Rectal smooth muscle tissue (tissue), 1 donor: Measurements from ENCODE around the gene PZP.

Experiments
- H3K27ac ChIP-seq: one replicate; pipeline ENCODE4 v1.7.0; 2013; ENCODE audit warnings: low read depth, low read length, inconsistent platforms
- H3K27me3 ChIP-seq: one replicate; pipeline ENCODE4 v1.7.0; 2013; ENCODE audit warnings: low read length; ENCODE audit not compliant: control insufficient read depth, insufficient read depth
- H3K36me3 ChIP-seq: one replicate; pipeline ENCODE4 v1.7.0; 2013; ENCODE audit warnings: low read length; ENCODE audit not compliant: control insufficient read depth, insufficient read depth
- H3K4me1 ChIP-seq: one replicate; pipeline ENCODE4 v1.7.0; 2013; ENCODE audit warnings: low read length; ENCODE audit not compliant: control insufficient read depth, insufficient read depth
- H3K4me3 ChIP-seq: one replicate; pipeline ENCODE4 v1.7.0; 2013; ENCODE audit warnings: low read length
- H3K9ac ChIP-seq: one replicate; pipeline ENCODE4 v1.7.0; 2013; ENCODE audit warnings: low read length

The PZP gene

DNA sequence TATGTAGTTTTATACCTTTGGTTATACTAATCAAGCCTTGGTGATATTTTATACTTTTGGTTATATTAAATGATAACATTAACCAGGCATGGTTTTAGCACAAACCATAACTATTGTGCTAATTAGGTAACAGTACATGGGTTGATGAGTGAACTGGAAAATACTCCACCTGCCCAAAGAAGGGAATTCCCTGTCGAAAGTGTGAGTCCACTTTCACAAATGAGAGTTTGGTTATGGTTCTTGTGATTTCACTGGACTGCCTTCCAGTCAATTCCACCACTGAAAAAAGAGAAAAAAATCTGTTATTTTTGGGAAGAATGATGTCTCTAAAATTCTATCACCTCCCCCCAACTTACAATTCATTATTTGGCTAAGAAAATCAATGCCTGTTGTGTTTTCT, 102.1 kb downstream of the PZP start:
- H3K4me1 ChIP-seq, result no peaks in the 10 kb centered on the region
- no peak overlapping the region for H3K9ac ChIP-seq
- H3K27me3 ChIP-seq, result no peaks in the 10 kb centered on the region
- no peak overlapping the region for H3K27ac ChIP-seq
- H3K4me3 ChIP-seq, result no peak overlapping the region
- peaks cover 10% of the 10 kb centered on the region for H3K36me3 ChIP-seq

DNA sequence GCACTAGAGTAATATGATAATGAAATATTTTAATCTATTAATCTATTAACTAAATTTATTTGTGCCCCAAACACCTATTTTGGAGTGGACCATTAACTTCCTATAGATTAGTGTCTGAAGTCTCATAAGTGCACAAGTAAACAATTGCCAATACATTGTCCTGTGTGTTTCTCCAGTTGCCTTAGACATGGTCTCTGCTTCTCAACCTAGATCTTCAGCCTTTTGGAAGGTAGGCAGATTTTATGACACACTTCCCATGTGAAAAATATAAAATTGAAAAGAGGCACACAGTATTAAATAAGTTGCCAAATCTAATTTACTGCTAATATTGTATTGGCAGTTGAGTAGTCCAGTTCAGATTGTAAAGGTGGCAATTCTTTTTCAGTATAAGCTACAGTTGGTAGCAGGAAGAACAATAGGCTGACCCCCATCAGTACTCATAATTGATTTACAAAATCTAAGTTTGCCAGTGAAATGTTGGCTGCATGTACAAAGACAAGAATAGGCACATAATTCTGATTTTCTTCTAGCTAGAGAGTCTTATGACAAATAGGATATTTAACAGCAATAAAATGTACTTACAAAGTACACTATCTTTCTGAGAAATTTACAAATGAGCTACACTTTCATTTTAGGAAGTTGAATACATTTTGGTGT, 103.3 kb downstream of the PZP start:
- Histone ChIP-seq H3K4me3 (no peak overlapping the region), H3K36me3 (peaks cover 10% of the 10 kb centered on the region), H3K9ac (no peak overlapping the region), H3K27me3 (no peaks in the 10 kb centered on the region), H3K4me1 (no peaks in the 10 kb centered on the region), H3K27ac (no peak overlapping the region)

DNA sequence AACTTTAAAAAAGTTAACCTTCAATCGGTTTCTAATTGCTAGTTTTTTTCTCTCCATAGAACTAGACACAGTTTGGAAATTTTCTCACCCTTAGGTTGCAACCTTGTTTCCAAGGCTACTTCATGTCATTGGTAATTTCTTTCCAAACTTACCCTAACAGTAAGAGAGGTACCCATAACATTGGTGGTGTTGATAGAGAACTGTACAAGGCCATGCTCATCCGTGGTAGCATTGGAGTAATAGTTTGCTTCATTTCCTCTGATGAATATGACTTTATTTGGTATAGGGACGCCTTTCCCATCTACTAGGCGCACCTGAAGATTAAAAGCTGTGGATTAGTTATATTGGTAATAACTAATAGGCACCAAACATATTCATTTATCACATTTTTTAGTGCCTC, 104.1 kb downstream of the PZP start:
- H3K4me1 ChIP-seq, result no peaks in the 10 kb centered on the region
- no peak overlapping the region for H3K9ac ChIP-seq
- H3K27me3 ChIP-seq, result no peaks in the 10 kb centered on the region
- H3K36me3 ChIP-seq, result peaks cover 10% of the 10 kb centered on the region
- no peak overlapping the region for H3K27ac ChIP-seq
- no peak overlapping the region for H3K4me3 ChIP-seq

DNA sequence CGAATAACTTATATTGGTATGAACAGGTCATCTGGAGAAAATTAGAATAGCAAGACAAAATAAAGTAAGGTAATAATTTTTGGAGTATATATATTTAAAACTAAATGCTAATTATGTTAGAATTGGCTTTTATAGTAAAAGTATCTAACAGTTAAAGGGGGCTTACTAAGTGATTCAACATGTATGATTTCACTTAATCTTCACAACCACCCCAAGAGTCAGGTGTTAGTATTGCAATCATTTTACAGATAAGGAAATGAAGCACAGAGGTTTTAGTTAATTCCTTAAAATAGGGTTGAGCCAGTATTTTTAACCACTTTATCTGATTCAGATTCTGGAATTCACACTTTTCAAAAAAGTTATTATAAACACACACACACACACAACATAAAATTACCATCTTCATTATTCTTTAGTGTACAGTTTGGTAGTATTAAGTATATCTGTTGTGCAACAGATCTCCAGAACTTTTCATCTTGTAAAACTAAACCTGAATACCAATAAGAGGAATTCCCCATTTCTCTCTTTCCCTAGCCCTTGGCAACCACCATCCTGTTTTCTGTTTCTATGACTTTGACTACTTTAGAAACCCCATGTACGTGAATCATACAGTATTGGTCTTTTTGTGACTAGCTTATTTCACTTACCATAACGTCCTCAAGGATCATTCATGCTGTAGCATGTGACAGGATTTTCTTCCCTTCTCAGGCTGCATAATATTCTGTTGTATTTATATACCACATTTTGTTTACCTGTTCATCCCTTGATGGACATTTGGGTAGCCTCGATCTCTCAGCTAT, 104.9 kb downstream of the PZP start:
- H3K9ac ChIP-seq, result no peak overlapping the region
- no peak overlapping the region for H3K4me3 ChIP-seq
- H3K27me3 ChIP-seq, result no peaks in the 10 kb centered on the region
- H3K36me3 ChIP-seq, result peaks cover 13% of the 10 kb centered on the region
- H3K4me1 ChIP-seq, result no peaks in the 10 kb centered on the region
- no peak overlapping the region for H3K27ac ChIP-seq

DNA sequence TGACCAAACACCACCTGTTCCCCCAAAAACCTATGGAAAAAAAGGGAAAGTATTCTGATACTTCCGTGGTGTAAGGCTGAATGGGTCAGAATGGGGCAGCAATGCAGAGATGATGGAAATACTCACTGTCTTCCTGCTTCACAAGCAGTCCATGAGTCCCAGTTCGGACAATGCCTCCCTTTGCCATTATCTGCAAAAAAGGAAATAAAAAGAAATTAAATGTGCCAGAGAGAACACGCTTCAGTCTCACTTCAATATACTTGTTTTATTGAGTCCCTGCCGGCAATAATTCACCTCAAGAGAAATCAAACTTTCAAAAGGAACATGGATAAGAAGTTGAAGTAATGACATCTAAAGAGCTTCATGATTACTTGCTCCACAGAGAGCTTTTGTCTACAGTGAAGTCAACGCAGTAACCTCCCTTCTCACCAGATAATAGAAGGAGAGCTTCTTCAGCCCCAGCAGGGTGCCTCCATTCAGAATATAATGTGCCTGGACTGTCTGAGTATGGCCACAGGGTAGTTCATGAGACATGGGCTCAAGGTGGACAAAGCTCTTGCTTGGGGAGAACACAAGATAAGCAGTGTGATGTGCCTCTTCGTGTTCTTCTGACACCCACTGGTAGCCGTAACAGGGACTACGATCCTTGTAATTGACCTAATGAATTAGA, 107.0 kb downstream of the PZP start:
- Histone ChIP-seq H3K27me3 (no peaks in the 10 kb centered on the region), H3K36me3 (peaks cover 16% of the 10 kb centered on the region), H3K27ac (no peak overlapping the region), H3K9ac (no peak overlapping the region), H3K4me3 (no peak overlapping the region), H3K4me1 (no peaks in the 10 kb centered on the region)

DNA sequence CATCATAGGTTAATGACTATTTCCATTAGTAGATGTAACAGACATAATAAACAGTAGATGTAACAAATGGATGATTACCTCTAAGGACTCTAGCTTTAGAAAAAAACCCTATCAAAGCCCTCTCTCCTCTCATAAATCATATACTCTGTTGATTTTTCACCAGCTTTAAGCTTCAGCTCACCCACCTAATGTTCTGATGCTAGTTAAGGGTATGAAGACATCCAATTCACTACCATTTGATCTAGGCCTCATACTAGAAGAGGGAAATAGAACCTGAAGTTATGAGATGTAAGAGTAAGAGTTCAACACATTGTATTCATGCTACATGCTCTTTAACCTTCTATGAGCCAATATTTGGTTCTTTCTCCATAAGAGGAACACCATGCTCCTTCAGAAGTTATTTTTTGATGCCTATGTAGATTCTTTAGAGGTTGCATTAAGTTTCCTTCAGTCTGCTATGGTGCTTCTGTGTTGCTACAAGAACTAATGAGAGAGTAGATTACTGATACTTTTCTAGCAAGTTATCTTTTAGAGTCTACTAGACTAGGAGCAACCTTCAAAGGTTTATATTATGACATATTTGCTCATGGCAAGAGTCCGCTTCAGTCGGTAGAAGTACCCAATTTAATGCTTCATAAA, 108.5 kb downstream of the PZP start:
- Histone ChIP-seq H3K4me1 (no peaks in the 10 kb centered on the region), H3K27ac (no peak overlapping the region), H3K27me3 (no peaks in the 10 kb centered on the region), H3K4me3 (no peak overlapping the region), H3K36me3 (peaks cover 10% of the 10 kb centered on the region), H3K9ac (no peak overlapping the region)
